SH-SY5Y (cell line): ENCODE results near the gene DTNBP1.

Experiments used
- GATA2 ChIP-seq: IDR thresholded peaks from 2 replicates; pipeline ENCODE4 v1.6.1; 2011; ENCODE audit warnings: mild to moderate bottlenecking, low read depth, low read length
- GATA3 ChIP-seq: IDR thresholded peaks from 2 replicates; pipeline ENCODE4 v1.6.1; 2011; ENCODE audit warnings: low read depth, mild to moderate bottlenecking, low read length, moderate library complexity

DNA sequence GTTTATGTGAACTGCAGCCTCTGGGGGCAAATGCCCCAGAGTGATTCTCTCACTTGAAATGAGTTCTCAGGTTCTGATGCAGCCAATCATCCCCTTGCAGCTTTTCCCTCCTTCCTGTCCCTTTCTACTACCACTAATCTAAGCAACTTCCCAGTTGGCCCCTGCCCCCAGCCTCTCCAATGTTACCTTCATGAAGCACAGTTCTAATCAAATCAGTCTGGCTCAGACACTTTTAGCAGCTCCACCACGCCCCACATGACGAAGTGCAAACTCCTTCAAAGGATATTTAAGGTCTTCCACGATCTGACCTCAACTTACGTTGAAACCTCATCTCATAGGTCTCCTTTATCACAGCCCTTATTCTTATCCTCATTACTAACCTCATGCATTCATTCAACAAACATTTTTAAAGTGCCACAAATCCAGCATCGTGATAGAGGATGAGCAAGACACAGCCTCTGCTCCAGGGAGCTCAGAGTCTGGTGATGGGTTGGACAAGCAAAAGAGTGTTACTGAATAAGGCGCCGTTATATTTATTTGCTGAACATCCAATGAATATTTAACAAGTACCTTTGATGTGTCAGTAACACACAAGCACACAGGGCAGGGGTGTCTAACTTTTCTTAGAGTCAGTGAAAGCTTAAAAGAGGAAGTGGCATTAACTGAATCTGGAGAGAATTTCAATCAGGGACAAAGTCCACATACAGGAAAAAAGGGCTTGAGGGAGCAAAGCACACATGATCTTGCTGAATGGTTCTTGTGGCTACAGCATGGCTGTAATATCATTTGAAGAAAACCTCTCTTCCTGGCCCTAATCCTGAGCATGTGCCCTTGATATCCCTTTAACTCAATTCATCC lies 20.4 kb upstream of the DTNBP1 start:
- no peak for TF ChIP-seq GATA2
- TF ChIP-seq GATA3 = no peak
